Mucosa of gallbladder (tissue), 1 donor: Measurements from ENCODE around the gene VWA3B. TPM values are rescaled to one million over a fixed set of nuclear protein-coding genes. Genes with fewer than 3 reads are reported as not detected.
"Not testable (repeated sequence)": the region's sequence is repeated elsewhere in the genome, so short reads cannot be mapped to it uniquely, and the experiment has no call there.

Experiments used
- DNase-seq: peaks from one replicate; pipeline ENCODE4 v3.0.0-alpha.2; 2020; ENCODE audit warnings: low spot score
- total RNA-seq: library from RNA; stranded (reverse); gene quantifications from one replicate; pipeline ENCODE4 v1.2.1, GENCODE V29; 2021
- donor health status: DM: no; HTN: no; CAD: no.

The VWA3B gene
- total RNA-seq, 1 donor from 2014 or later = 0.58 TPM

DNA sequence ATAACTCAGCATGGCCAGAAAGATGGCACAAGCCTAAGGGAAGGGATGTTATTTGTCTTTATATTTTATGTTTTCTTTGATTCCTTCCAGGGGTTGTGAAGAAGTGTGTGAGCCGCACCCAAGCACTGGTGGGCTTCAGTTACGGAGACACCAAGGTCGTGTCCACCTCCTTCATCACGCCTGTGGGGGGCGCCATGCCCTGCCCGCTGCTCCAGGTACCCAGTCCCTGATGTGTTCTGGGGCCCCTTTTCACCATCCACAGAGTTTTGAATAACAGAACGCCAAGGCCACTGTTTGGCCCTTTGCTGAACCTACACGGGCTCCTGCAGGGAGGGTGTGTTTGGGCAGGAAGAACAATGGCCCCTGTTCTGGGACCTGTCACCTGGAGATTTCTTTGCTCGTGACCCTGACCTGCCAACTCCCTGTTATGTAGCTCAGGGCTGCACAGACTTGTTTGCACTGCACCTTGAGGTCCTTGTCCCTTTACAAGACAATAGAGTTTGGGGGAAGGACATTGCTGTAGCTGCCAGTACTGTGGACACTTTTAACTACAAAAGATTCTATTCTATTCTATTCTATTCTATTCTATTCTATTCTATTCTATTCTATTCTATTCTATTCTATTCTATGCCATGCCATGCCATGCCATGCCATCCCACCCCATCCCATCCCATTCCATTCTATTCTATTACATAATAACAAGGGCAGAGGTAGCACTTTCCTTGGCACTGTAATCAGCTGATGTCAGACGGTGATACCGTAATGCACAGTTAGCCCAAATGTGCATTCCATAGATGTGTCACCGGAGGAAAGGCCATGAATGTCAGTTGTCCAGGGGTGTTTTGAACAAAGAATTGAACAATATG, 211.1 kb downstream of the VWA3B start:
- DNase-seq = peak; percentile 50

DNA sequence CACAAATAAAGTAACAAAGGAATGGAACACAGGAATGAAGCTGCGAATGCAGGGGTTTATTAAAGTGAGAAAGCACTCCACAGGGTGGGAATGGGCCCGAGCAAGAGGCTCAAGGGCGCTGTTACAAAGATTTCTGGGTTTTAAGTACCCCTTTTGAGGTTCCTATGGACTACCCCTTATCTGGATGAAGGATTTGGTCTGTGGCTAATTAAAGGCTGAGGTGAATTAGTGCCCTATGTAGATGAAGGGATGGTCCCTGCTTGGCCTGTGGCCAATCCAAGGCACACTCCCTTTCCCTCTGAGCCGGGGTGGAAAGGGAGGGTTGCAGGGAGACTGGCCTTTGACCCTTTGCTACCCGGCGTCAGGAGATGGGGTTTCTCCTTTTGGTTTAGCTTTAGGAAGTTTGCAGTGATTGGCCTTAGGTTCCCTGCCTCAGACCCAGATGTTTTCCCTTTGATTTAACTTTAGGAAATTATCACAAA, 211.8 kb downstream of the VWA3B start:
- DNase-seq = no peak

- DNase-seq = no peak
Measured at GRCh38 chr2:98299211-98299905, 212.4 kb downstream of the VWA3B start.

GRCh38 chr2:98300141-98300874, 213.3 kb downstream of the VWA3B start:
- no peak for DNase-seq

DNA sequence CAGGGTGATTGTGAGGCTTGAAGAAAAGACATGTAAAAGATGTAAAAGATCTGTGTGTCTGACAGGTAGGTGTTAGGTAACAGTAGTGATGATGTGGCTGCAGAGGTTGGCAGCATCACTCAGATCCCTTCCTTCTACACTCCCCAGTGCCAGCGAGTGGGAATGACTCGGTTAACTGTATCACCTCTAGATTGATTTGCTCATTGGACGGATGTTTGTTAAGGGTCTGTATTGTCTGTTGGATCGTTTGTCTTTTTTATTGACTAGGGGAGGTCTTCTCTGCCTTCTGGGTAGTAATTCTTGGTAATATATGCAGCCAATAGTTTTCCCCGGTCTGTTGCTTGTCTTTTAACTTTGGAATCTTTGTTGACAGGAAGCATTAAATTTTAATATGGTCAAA, 214.5 kb downstream of the VWA3B start:
- DNase-seq = no peak

DNA sequence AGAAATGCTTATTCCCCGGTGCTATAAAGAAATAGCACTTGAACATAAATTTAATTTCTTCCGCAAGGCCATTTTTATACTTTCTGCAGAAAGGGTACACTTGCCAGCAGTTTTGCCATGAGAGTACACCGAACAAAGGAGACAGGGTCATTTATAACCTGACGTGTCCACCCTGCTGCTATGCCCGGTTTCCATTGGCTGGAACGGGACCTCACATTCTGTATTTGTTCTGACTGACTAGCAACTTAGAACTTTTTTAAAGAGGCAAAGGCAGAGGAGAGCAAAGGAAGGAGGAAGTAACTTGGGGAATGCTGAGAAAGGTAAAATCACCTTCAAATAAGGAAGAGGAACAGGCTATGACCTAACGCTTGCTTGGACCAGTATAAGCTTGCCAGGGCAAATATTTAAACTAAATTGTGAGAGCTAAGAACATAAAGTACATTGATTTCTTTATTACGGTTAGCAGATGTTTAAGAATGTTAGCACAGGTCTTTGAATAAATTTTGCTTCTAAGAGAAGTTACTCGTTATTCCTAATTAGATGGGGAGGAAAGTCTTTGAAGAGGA, 220.2 kb downstream of the VWA3B start:
- DNase-seq = not testable (repeated sequence)

GRCh38 chr2:98308068-98308467, 221.1 kb downstream of the VWA3B start:
- no peak for DNase-seq

DNA sequence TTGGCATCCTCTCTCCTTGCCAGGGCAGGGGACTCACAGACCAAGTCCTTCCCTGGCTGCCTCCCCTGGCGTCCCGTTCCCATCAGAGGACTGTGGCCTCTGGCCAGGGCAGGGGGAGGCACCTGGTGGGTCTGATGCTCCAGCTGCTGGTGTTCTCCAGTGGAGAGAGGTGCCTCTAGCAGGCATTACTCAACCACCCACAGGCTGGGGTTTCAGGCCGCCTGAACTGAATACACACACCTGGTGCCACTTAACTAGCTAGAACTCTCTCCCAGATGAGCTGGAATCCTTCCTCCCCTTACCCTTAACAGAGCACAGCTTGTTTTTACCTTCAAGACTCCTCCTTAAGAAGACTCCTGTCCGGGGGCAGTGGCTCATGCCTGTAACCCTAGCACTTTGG, 221.6 kb downstream of the VWA3B start:
- no peak for DNase-seq

DNA sequence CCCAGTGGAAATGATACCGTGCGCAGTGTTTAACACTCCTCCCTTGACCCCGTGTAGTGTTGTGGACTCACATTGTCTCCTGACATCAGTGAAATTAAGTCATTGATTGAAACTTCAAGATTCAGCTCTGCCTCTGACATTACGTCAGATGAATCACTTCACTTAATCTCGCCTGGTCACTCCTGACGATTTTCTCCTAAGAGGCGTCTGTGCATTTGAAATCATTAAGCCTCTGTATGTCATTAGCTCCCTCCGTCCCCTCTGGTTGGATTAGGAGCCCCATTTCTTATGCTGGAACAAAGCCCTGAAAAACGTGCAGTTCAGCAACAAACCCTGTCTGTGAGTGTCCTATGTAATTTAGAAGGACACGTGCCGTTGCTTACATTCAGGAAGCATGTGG, 222.6 kb downstream of the VWA3B start:
- no peak for DNase-seq

- no peak for DNase-seq
Measured at GRCh38 chr2:98310010-98310409, 223.0 kb downstream of the VWA3B start.

DNA sequence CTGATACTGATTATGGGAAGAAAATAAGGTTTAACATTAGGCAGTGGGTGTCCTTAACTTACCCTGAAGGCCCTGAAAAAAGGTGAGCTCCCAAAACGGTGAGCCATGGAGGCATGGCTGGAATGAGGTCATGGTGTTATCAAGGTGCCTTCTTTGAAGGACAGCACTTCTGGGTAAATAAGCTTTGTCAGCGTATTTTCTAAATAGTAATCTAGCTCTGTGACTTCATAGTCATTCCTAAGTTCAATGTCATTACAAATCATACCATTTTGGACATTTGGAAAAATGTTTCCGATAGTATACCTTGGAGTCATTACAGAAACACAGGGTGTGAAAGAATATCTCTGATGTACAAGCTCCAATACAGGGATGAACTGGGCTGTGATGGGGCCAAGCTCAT, 224.1 kb downstream of the VWA3B start:
- no peak for DNase-seq

DNA sequence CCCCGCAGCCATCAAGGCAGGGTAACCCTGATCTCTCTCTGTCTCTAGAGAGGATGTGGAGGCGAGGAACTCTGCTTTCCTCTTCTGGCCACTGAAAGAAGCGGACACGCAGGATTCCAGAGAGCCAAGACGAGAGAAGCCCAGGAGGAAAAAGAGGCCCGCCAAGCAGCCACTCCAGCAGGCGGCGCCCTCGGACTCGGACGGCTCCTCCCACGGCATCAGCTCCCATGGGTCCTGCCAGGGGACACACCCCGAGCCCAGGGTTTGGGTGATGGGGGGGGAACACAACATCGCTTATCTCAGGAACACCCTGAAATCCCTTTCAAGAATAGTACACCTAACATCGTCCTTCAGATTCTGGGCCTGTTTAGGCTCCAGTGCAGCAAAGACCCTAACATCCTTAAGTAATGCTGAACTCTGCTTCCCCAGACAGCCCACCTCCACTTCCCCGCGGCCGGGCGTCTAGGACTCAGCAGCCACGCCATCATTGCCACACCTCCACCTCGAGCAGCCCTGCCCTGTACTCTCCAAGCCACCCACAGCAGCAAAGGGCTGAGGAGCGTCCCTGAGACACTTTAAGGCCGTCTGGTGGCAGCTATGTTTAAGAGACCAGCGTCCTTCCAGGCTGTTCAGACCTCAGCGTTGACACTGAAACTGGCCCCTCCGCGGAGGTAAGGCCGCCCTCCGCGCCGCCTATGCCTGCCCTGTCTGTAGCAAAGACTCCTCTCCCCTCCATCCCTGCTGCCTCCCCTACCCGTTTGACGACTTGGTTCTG, 225.0 kb downstream of the VWA3B start:
- no peak for DNase-seq

DNA sequence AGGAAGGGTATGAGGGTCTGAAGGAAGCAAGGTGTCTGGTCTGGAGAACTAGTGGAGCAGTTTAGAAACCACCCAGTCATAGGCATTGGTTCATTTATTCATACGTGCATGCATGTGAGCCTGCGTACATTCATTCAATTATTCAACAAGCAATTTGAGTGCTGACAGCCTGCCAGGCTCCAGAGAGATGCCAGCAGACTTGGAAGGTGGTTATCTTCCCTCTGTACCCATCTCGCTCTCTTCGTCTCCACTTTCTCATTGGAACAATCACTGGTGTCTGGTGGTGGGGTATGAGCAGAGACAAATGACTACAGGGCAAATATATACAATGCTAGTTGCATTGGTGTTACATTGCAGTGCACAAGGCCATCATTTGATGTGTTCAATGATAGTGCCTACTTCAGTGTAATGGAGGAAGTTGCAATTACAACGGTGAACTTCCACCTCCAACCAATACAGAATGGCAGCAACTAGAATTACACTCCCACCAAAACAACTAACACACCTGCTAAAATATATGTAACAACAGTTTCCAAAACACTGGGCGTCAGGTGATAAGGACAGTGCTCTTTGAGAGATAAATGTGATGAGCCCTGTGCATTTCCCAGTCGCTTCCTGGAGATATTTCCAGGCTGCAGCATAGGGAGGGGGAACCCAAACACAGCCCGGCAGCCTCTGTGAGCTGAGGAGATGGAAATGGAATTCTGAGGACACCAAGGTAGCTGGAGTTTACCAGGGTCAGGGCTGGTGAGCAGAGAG, 226.7 kb downstream of the VWA3B start:
- no peak for DNase-seq

DNA sequence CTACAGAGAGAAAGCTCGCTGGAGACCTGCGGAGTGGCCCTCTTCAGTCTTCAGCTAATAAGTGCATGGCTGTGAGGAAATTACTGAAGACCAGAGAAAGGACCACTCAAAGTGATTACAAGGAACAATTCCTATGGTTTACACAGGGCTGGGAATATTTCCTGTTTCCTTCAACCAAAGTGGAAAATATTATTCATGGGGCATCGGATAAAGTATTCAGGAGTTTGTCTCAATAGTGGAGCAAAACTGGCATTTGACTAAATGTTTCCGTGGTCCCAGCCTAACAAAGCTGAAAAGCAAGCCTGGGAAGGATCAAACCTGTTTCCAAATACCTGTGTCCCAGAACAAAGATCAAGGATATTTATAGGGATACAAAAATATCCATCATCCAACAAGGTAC, 227.3 kb downstream of the VWA3B start:
- DNase-seq = no peak

DNA sequence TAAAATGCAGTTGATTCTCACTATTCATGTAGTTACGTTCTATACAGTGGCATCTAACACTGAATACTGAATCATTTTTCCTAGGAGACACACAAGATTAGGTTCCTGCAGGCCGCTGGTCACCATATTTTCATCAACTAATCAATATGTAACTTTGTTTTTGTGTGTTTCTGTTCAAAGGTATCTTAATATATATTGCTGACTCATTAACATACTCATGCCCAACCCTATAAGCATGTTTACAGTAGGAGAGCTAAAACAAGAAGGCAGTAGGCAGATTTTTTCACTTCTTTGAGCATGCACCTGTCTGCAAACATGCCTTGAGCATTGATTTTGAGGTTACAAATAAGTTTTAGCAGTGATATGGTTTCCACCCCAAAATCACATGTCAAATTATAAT, 229.0 kb downstream of the VWA3B start:
- no peak for DNase-seq

DNA sequence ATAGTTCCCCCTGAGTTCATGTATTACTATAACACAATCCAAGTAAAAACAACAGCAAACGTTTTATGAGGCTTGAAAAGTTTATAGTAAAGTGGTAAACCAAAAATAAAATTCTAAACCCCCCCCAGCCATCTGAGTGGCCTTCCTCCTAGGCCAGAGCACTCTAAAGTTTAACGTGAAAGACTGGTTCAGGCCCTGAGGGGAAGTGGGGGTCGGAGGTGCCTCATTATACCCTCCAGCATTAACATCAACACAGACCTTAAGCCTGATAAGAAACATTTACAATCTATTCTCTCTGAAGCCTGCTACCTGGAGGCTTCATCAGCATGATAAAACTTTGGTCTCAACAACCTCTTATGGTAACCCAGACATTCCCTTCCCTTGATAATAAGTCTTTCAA, 230.2 kb downstream of the VWA3B start:
- DNase-seq = no peak

- not testable (repeated sequence) for DNase-seq
Measured at GRCh38 chr2:98320171-98320570, 233.2 kb downstream of the VWA3B start.

GRCh38 chr2:98324181-98324580, 237.2 kb downstream of the VWA3B start:
- no peak for DNase-seq

DNA sequence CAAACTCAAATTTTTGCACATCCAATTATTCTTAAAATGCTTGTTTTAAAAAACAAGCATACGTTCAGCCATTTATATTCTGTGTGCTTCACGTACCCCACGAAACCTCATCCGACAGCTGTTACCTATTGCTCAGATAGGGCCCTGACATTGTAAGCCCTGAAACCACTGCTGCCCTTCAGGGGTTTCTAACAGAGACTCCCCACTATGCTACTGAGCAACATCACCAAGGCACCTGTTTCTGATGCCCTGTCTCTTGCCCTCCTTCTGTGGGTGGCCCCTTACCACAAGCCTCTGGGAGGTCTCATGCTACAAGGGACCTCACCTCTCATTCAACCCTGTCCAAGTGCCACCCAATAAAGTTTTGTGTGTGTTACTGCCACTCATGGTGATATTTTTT, 240.8 kb downstream of the VWA3B start:
- DNase-seq = no peak

- no peak for DNase-seq
Measured at GRCh38 chr2:98329549-98329948, 242.6 kb downstream of the VWA3B start.

DNA sequence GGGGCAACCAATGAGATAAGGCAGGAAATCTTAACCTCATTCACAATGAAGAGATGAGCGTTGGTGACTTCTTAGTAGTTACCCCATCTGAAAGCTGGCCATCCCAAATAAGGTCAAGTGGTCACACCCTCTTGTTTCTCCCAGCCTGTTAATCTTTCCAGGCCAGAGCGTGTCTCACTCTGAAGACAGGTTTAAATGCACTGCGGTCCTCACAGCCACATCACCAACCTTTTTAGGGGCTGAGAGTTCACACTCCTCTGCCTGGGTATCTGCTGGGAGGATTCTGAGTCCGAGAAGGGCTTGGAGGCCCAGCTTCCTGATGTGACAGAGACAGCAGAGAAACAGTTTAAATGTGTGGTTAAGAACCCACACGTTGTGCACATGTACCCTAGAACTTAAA, 246.0 kb downstream of the VWA3B start:
- no peak for DNase-seq
